GM08714 (cell line): Measurements from ENCODE around the gene PLA2G6.
A peak's percentile ranks its signal among the peaks of the same experiment; 100 is the strongest.

ENCODE experiments used
- H3K4me3 ChIP-seq: fragments of 200-500 bp; sonication (Bioruptor generic); 2 replicates; pipeline ENCODE4 v1.5.1; 2014; ENCODE audit warnings: mild to moderate bottlenecking, low read length, inconsistent platforms
- ZNF274 ChIP-seq: IDR thresholded peaks from 2 replicates; pipeline ENCODE4 v1.6.1; 2012; ENCODE audit warnings: mild to moderate bottlenecking, low read depth, low read length

The PLA2G6 gene

DNA sequence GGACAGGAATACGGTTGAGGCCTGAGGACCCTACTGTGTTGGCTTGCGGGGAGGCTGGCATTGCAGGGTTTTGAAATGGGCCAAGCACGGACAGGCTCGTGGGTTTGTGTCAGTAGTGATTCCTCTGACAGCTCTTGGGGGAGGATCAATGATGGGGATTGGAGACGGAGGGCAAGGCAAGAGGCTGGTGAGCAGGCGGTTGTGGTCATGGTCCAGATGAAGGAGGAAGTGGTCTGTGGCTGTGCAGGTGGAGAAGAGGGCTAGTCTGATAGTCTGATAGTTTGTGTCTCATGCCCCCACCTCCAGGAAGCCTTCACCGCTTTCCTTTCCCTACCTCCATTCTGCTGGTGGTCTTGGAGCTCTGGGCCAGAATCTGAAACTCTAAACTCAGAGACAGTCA lies 23.2 kb upstream of the PLA2G6 start:
- TF ChIP-seq ZNF274, result no peak
- H3K4me3 ChIP-seq, result no peak overlapping the region

DNA sequence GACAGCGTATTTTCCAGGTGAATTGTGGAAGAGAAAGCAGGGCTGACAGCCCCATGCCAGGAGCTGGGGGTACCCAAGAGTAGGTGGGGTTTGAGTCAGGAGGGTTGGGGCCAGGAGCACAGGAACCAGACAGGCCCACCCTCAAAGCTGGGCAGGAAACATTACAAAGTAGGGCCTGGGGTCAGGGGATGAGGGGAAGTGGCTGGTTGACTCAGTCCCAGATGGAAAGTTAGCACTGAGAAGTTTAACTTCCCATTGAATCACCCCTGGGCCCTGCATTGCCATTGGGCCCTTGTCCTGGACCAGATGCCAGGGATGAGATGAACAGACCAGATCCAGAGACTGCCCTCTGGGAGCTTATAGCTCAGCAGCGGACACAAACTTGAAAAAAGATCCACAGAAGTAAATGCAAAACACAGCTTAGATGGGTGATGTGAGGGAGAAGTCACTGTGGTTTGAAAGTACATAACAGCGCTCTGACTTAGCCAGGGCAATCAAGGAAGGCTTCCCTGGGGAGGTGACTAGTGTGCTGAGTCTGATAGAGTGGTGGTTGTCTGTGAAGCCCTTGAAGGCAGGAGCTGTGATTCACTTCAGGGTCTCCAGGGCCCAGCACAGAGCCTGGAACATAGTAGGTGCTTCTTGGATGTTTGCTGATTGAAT lies 22.4 kb upstream of the PLA2G6 start:
- H3K4me3 ChIP-seq, result no peak overlapping the region

DNA sequence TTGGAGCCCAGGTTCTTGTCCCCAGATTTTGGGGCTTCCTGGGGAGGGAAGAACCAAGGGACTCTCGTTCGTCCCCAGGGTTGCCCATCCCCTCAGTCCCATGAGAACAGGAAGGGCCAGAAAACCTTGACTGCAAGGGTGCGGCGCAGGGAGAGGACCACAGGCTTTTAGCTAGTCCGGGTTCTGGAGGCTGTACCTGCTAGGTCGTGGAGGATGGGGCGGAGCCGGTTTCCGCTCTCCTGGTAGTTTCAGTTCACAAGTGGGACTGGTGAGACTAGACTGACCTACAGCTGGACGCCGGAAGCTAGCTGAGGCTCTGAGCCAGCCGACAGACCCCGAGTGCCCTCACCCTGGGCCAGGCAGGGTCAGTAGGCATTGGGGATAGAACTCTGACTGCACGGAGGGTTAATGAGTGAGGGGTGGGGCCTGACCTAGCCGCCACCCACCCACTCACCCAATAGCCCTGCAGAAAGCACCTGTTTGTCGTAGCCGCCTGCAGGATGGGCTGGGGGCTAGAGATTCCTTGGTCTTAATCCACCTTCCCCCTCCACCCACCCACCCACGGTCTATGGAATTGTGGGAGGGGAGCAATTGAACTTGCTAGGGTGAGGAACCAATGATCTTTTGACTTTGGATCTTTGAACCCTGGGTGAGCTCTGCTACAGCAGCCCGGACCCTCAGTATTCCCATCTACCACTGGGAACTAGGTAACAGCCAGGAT lies 21.6 kb upstream of the PLA2G6 start:
- TF ChIP-seq ZNF274, result no peak

More for the DNA sequence above, 22.4 kb upstream of the PLA2G6 start:
- TF ChIP-seq ZNF274, result no peak

DNA sequence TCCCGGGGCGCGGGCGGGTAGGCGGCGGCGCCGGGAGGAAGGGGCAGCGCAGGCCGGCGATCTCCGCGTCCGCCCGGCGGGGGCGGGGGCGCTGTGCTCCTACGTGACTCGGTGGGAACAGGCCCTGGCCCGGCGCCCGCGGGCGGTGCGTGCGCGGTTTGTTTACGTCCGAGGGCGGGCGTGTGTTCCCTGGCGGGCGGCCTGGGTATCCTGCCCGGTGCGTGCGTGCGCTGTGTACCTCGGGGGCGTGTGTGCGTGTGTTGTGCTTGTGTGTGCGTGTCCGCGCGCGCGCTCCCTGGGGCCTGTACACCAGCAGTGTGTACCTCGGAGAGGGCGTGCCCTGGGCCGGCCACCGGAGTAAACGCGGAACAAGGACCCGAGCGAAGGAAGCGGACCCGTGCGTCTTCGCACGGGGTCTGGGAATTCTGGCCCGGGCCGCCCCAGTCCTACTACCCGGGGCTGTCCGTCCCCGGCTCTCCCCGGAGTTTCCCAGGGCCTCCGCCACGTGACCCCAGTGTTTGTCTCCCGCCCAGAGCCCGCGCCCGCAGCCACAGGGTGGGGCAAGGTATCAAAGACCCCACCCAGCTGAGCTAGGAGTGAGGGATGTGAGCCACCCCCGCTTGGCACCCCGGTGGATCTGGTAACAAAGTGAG lies 20.9 kb upstream of the PLA2G6 start:
- H3K4me3 ChIP-seq, result peak overlapping the region; percentile 70; the same call in 1 of the 2 replicates
- no peak for TF ChIP-seq ZNF274

More for the DNA sequence above, 21.6 kb upstream of the PLA2G6 start:
- peak overlapping the region; percentile 70; the same call in 1 of the 2 replicates for H3K4me3 ChIP-seq

DNA sequence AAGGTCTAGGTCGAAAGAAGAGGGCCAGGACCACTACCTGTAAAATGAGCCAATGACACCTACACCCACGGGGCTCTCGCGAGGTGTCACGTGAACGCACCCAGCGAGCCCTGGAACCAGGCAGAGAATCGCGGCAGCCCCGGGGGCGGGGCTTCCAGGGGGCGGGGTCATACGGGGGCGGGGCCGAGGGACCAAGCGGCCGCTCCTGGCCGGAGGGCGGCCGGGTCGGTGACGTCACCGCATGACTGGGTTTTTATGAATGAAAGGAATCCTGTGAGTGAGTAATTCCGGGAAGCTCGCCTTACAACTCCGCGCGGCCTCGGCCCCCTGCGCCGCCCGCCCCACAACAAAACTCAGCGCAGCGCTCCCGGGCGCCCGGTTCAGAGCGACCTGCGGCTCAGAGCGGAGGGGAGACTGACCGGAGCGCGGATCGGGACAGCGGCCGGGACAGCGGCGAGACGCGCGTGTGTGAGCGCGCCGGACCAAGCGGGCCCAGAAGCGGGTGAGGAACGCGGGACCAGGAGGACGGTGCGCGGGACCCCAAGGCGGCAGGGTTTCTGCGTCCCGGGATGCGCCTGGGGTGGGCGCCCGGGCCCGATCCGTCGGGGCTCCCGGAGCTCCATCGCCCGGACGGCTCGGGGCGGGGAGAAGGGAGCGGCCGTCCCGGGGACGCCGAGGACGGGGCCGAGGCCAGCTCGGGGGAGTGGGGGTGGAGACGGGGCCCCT lies 20.2 kb upstream of the PLA2G6 start, which contains the start of gene MAFF:
Gene MAFF (plus strand): TSS at position 284 of the 726 bp plus-strand sequence. CDS start 11,860 bp downstream, outside the sequence.
- H3K4me3 ChIP-seq, result peak within 1 kb of the TSS; percentile 70; the same call in 1 of the 2 replicates
- no peak for TF ChIP-seq ZNF274

DNA sequence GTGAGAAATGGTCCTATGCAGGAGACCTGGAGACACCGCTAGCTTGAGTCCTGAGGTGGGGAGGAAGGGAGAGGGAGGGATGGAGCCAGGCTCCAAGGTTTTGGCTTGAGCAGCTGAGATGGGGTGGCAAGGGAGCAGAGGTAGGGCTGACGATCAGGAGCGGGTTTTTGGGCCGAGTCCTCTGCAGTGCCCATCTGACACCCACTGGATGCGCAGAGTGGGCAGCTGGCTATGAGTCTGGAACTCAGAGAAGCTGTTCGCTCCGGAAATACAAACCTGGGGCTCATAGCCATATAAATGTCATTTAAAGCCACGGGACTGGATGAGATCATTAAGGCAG lies 19.7 kb upstream of the PLA2G6 start:
- no peak for TF ChIP-seq ZNF274
- peak overlapping the region; percentile 20; the same call in 1 of the 2 replicates for H3K4me3 ChIP-seq

DNA sequence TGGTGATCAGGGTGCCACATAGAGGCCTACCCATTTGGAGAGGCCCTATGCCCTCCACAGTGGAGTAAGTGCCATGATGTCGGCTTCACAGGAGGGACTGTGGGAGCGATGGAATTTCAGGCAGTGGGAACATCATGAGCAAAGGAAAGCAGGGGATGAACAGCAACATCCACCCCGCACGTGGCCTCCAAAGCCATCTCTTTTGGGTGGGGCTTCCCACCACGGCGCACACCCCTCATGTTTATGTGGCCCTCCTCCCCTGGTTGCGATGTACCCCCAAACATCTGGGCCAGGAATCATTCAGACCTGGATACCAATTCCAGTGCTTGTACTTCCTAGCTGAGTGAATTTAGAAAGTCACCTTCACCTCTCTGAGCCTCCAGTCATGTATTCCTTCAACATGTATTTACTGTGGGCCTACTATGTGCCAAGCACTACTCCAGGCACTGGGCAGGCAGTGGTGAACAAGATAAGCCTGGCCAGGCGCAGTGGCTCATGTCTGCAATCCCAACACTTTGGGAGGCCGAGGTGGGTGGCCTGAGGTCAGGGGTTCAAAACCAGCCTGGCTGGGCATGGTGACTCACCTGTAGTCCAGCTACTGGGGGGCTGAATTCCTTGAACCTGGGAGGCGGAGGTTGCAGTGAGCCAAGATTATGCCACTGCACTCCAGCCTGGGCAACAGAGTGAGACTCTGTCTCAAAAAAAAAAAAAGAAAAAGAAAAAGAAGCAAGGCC lies 18.4 kb upstream of the PLA2G6 start:
- H3K4me3 ChIP-seq, result no peak overlapping the region
- no peak for TF ChIP-seq ZNF274

DNA sequence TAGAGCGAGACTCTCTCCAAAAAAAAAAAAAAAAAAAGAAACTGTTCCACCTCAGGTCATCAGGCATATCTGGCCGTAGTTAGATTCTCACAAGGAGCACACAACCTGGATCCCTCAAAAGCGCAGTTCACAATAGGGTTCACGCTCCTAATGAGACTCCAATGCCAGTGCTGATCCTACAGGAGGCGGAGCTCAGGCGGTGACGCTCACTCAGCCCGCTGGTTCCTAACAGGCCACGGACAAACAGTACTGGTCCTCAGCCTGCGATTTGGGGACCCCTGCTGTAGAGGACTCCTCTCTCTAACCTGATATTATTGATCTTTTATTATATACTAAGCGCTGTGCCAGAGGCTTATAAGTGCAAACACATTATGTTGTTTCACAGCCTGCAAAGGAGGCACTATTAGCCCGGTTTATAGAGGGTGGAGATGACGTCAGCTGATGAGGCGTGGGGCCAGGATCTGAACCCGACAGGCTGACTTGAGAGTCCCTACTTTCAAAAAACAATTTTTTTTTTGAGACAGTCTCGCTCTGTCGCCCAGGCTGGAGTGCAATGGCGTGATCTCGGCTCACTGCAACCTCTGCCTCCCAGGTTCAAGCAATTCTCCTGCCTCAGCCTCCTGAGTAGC lies 15.3 kb upstream of the PLA2G6 start:
- no peak overlapping the region for H3K4me3 ChIP-seq
- TF ChIP-seq ZNF274, result no peak

DNA sequence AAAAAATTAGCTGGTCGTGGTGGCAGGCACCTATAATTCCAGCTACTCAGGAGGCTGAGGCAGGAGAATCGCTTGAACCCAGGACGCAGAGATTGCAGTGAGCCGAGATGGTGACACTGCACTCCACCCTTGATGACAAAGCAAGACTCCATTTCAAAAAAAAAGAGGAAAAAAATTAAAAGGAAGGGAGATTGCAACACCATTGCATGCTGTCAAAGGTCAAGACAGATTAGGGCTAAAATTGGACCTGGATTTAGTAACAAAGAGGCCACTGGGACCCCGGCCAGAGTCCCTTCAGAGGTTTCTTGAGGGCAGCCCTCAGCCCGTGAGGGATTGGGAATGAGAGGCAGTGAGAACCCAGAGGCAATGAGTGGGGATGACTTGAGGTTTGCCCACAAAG lies 11.9 kb upstream of the PLA2G6 start:
- no peak for TF ChIP-seq ZNF274
- H3K4me3 ChIP-seq, result no peak overlapping the region

DNA sequence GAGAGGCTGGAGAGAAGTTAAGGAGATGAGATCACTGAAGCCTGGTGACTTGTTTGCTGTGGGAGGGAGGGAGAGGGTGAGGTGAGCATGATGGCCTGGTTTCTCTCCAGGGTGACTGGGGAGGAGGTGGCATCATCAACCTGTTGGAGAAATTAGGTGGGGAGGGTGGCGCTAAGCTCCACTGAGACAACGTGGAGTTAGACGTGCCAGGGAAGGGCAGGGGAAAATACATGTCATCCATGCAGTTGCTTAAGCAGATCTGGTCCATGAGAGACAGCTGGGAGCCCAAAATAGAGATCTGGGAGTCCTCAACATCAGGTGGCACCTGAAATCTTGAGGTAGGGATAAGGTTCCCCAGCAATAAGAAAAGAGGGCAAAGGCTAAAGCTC lies 10.8 kb upstream of the PLA2G6 start:
- no peak for TF ChIP-seq ZNF274
- no peak overlapping the region for H3K4me3 ChIP-seq

DNA sequence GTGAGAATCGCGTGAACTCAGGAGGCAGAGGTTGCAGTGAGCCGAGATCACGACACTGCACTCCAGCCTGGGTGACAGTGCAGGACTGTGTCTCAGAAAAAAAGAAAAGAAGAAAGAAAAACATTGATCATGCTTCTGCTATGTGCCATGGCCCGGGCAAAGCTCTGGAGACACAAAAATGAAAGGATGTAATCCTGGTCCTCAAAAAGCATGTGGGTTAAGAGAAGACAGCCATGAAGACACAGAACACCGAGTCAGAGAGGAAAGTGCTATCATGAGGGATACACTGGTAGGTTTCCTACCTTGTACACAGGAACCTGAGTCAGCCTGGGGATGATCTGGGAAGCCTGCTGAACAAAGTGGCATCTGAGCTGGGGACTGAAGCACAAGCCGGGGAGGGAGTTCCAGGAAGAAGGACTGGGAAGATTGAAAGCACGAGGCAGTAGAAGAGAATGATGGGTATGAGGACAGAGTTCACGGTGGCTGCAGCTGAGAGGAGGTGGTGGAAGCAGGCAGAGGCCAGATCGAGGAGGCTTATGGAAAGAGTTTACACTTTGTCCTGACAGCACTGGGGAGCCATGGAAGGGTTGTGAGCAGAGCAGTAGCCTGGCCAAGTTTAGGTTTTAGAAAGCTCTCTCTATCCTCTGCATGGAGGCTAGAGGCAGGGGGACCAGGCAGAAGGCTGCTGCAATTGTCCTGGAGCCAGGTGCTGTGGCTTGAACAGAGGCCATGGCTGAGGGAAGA lies 10.3 kb upstream of the PLA2G6 start:
- TF ChIP-seq ZNF274, result no peak
- no peak overlapping the region for H3K4me3 ChIP-seq

DNA sequence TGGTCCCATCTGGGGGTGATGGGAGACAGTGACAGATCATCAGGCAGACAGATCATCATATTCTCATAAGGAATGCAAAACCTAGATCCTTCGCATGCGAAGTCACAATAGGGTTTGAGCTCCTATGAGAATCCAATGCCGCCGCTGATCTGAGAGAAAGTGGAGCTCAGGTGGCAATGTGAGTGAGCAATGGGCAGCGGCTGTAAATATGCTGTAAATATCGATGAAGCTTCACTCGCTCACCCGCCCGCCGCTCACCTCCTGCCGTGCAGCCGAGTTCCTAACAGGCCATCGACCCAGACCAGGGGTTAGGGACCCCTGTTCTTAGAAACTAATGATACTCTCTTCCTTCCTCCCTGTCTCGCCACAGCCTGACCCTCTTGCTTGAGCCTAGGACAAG lies 9.4 kb upstream of the PLA2G6 start:
- TF ChIP-seq ZNF274, result no peak
- no peak overlapping the region for H3K4me3 ChIP-seq

DNA sequence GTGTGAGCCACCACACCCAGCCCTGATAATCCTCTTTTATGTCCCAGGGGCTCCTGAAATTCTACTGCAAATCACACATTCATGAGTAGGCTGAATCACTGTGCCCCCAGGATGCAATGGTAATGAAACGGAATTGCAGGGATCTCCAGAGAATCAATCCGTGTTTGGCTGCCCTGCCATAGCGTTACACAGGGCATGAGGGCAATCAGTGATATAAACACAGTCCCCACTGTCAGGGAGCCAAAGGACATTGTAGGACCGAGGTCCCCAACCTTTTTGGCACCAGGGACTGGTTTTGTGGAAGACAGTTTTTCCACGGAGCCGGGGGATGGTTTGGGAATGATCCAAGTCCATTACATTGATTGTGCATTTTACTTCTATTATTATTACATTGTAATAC lies 9.0 kb upstream of the PLA2G6 start:
- TF ChIP-seq ZNF274, result no peak
- no peak overlapping the region for H3K4me3 ChIP-seq

DNA sequence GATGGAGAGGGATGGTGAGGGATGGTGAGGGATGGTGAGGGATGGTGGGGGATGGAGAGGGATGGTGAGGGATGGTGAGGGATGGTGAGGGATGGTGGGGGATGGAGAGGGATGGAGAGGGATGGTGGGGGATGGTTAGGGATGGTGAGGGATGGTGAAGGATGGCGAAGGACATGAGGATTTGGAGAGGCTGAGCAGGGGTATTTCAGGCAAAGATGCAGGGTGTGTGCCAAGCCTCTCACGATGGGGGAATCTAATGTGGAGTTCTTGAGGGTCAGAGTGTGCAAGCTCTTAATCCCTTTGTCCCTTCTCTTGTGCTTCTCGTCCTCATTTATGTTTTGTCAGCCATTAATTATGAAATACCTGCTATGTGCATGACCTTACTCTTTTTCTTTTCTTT lies 7.5 kb upstream of the PLA2G6 start:
- no peak for TF ChIP-seq ZNF274
- no peak overlapping the region for H3K4me3 ChIP-seq
